HG03025 (cell line): ENCODE data around the gene TMEM95.
"Not testable (repeated sequence)": the region's sequence is repeated elsewhere in the genome, so short reads cannot be mapped to it uniquely, and the experiment has no call there.

Source experiments
- ATAC-seq: cut with Tn5 transposase; IDR thresholded peaks from one replicate; pipeline ENCODE4 v1.9.1; 2021; ENCODE audit warnings: mild to moderate bottlenecking, moderate library complexity; ENCODE audit not compliant: unreplicated experiment, low FRiP score

The TMEM95 gene

DNA sequence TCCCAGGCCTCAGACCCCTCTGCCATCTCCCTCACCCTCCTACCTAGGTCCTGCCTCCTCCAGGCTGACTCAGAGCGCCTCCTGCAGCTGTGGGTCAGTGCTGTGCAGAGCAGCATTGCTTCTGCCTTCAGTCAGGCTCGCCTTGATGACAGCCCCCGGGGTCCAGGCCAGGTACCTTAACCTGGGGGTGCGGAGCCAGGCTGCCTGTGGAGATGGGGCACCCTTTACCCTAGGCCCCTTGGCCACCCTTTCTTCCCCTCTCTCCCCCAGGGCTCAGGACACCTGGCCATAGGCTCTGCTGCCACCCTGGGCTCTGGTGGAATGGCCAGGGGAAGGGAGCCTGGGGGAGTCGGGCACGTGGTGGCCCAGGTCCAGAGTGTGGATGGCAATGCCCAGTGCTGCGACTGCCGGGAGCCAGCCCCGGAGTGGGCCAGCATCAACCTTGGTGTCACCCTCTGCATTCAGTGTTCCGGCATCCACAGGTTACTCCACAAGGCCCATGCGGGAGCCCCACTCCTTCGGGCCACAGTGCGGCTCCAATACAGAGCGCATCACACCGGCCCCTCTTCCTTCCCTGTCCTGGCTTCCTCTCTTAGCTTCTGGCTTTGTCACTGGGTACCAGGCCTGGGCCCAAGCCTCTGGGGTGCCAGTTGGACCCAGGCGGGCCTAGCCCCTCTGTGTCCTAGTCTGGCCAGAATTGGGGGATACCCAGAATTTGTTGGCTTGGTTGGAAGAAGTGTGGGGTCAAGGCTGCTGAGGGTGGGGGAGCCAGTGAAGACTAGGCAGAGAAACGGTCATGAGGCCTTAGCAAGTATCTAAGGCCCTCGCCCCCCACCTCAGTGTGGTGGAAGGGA is 8.0 kb upstream of the TMEM95 start:
- no peak for ATAC-seq

DNA sequence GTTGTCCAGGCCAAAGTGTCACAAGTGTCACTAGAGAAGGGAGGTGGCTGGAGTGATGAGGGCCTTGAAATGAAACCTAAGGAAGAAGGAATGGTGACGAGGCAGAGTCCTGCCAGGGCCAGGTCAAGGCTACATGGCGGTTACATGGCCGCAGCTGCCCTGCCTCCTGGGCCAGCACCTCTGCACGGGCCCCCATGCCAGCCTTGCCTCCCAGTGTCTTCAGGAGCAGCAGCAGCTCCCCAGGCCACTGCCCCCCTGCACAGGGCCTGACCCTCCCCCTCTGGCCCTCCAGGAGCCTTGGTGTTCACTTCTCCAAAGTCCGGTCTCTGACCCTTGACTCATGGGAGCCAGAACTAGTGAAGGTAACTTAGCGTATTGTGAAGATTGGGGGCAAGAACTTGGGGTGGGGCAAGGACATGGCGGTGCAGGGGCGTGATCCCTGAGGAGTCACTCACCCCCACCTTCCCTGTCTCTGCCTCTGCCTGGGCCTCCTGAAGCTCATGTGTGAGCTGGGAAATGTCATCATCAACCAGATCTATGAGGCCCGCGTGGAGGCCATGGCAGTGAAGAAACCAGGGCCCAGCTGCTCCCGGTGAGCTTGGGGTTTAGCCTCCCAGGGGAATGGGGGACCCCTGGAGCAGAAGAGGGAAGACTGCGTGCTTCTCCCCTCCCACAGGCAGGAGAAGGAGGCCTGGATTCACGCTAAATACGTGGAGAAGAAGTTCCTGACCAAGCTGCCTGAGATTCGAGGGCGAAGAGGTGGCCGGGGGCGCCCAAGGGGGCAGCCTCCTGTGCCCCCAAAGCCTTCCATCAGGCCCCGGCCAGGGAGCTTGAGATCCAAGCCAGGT is 7.1 kb upstream of the TMEM95 start:
- no peak for ATAC-seq

DNA sequence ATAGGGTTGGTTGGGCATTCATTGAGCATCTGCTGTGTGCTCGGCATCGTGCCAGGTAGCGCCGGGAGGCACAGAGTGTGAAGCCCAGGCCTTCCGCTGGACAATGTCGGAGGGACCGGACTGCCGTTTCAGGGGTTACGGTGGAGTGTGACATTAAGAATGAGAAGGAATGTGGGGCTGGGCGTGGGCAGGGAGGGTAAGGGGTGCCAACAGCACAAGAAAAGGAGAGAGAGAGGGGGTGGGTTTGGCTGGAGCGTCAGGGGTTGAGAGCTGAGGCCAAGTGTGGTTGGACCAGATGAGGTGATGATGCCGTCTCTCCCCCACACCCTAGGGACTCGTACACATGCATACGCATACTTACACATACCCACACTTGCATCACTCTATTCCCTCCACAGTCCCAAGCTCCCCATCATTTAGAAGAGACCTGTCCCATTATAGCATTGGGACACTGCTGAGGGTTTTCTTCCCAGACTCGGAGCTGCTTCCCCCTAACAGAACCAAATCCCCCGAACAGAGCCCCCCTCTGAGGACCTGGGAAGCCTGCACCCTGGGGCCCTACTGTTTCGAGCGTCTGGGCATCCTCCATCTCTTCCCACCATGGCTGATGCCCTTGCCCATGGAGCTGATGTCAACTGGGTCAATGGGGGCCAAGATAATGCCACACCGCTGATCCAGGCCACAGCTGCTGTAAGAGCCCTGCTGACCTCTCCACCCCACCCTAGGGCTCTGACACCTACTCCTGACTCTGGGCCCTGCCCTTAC is 6.3 kb upstream of the TMEM95 start:
- no peak for ATAC-seq

DNA sequence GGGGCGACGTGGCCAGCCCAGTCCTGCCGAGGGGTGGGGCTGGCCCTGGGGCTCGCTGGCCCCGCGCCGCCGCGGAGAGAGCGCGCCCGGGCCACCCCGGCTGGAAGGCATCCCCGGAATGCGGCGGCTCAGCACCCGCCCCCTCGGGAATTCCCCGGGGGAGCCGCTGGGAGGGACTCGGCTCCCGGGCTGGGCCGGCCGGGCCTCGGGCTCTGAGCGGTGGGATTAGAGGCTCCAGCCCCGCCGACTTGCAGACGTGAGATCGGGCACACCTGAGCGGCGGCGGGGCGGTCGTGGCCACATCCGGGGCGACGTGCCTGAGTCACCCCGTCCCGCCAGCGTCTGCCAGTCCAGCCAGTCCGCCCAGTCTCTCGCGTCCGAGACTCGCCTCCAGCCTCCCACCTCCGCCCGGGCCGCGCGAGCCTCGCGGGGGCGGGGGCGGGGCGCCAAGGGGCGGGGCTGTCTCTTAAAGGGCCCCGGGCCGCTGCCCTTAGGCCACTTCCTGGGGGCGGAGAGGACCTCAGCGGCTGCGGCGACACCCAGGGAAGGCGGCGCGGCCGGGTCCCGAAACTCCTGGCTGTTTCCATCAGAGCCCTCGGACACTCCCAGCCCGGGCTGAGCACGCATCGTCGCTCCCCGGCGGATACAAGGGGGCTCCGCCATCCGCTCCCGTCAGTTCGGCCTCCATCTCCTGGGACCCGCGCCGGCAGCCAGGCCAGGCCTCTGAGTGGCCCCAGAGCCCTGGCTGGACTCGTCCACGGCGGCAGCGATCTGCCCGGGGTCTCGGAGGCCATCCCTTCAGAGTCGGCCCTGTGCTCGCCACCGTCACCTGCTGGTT is 3.1 kb upstream of the TMEM95 start, which contains the start of gene KCTD11:
KCTD11 (plus strand) TSS at position 498 of the 838 bp plus-strand sequence.
- peak; percentile 49 for ATAC-seq

DNA sequence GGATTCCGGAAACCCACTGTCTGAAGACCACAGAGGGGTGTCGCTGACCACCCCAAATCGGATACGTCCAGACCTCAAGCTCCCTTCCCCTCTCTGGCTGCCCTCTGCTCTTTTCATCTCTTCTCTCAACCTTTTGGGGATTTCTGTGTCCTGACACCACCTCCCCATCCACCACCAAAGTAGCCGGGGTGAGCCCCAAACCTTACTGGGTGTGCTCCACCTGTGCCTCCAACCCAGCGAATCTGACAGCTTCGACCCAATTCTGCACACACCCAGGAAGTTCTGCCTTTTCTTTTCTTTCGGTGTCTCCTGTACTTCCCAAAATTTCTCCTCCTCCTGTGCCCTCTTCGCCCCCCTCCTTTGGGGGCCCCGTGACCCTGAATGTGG is 2.5 kb upstream of the TMEM95 start:
- ATAC-seq = no peak

DNA sequence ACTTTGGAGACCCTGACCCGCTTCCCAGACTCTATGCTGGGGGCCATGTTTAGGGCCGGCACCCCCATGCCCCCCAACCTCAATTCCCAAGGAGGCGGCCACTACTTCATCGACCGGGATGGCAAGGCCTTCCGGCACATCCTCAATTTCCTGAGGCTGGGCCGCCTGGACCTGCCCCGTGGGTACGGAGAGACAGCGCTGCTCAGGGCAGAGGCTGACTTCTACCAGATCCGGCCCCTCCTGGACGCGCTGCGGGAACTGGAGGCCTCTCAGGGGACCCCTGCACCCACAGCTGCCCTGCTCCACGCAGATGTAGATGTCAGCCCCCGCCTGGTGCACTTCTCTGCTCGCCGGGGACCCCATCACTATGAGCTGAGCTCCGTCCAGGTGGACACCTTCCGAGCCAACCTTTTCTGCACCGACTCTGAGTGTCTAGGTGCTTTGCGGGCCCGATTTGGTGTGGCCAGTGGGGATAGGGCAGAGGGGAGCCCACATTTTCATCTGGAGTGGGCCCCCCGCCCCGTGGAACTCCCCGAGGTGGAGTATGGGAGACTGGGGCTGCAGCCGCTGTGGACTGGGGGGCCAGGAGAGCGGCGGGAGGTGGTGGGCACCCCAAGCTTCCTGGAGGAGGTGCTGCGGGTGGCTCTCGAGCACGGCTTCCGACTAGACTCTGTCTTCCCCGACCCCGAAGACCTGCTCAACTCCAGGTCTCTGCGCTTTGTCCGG is 1.9 kb upstream of the TMEM95 start:
- no peak for ATAC-seq

- ATAC-seq = no peak
Measured at GRCh38 chr17:7354262-7354843, 603 bp upstream of the TMEM95 start.

GRCh38 chr17:7355573-7355972 is 617 bp downstream of the TMEM95 start:
- no peak for ATAC-seq

DNA sequence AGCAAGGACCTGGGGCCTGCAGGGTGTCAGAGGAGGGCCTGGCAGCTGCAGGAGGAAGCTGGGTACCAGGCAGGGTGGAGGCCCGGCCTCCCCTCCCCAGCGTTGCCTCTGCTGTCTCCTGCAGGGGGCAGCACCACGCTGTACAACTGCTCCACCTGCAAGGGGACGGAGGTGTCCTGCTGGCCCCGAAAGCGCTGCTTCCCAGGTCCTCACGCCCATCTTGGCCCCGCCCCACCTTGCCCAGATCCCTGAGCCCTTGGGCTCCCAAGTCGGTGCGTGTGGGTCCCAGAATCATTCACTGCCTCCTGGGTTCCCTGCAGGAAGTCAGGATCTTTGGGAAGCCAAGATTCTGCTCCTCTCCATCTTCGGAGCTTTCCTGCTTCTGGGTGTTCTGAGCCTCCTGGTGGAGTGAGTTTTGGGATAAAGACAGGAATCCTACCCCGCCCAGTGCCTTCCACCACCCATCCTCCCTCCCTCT is 1.2 kb downstream of the TMEM95 start:
- ATAC-seq = no peak

- no peak for ATAC-seq
Measured at GRCh38 chr17:7356756-7357155, 1.8 kb downstream of the TMEM95 start.

DNA sequence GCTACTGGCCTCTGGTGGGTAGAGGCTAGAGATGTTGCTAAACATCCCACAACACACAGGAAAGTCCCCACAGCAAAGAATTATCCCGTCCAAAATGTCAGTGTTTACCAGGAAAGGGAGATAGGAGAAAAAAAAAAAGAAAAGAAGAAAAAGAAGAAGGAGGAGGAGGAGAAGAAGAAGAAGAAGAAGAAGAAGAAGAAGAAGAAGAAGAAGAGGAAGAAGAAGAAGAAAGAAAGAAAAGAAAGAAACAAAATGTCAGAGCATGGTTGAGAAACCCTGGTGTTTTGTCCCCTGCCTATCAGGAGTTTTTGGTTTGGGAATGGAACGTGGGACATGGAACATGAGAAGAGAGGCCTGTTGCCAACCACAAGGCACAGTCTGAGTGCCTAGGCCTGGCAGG is 2.4 kb downstream of the TMEM95 start:
- ATAC-seq = no peak

DNA sequence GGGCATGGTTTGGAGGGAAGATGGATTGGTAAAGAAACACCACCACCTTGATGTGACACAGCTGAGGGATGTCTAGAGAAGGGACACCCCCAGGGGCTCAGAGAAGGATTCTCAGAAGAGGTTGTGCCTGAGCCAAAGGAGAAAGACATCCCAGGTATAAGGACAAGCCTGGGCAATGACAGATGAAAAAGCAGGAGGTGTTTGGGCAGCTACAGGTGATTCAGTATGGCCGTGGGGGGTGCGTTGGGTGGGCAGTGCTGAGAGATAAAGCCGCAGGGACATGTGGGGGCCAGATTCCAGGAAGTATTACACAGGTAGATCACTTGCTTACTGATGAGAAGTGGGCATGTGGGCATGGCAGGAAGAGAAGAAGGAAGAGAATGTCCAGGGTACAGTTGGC is 7.0 kb downstream of the TMEM95 start:
- ATAC-seq = no peak

DNA sequence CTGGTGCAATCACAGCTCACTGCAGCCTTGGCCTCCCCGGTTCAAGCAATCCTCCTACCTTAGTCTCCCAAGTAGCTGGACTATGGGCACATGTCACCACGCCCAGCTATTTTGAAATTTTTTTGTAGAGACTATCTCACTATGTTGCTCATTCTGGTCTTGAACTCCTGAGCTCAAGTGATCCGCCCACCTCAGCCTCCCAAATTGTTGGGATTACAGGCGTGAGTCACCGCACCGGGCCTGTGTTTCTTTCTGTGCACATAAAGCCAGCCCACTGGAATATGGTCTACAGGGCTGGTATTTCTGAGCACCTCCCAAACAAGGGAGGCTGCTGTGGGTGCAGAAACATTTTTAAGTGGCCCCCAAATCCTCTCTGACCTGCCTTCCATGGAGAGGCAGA is 8.4 kb downstream of the TMEM95 start:
- ATAC-seq = no peak

DNA sequence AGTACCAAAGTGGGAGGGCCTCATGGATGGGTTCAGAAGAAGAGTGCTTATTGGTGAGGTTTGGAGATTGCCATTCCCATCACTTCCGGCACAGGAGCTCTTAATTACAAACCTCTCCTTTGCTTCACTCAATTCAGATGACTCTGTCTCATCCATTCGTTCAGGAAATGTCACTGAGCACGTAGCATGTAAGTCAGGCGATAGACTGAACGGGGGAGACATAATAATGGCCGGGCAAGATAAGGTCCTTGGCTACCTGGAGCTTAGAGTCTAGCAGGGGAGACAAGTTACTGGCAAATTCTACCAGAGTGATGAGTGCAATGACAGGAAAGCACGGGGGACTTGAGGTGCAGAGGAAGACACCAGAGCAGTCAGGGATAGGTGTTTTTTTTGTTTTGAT is 11.0 kb downstream of the TMEM95 start:
- ATAC-seq = not testable (repeated sequence)

- no peak for ATAC-seq
Measured at GRCh38 chr17:7367083-7367482, 12.1 kb downstream of the TMEM95 start.

DNA sequence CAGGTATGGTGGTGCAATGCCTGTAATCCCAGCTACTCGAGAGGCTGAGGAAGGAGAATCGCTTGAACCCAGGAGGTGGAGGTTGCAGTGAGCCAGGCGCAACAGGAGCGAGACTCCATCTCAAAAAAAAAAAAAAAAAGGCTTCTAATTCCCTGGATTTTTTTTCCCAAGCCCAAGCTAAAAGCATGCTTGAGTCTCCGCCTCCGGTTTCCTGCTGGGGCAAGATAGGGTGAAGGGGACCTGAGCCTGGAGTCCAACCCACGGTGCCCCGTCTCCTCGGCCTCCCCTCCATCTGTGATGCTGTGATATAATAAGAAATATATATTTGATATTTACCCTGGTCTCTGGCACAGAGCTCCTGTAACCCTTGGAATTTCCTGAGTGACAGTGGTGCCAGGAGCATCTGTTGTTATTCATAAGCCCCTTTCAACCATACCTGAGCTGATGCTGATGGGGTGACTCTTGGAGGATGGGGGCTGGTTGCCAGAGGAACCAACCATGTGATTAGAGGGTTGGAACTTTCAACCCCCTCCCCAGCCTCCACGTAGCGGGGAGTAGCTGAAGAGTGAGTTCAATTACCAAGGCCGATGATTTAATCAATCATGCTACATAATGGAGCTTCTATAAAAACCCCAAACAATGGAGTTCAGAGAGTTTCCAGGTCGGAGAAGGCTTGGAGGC is 13.1 kb downstream of the TMEM95 start:
- ATAC-seq = no peak

GRCh38 chr17:7368599-7368994 is 13.6 kb downstream of the TMEM95 start:
- not testable (repeated sequence) for ATAC-seq

DNA sequence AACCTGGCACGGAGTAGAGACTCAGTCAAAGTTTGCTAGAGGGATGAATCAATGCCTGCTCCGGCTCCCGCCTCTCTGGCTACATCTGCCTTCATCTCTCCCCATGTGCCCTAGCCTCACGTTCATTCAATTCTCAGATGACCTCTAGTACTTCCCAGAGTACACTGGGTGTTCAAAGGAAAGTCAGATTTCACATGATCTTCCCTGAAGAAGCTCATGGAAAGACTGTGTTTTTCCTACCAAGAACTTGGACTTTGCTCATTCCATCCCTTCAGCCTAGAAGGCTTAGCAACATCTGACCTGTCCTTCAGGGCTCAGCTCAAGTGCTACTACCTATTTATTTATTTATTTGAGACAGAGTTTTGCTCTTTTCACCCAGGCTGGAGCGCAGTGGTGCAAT is 14.9 kb downstream of the TMEM95 start:
- no peak for ATAC-seq
